Kidney (tissue), 14 donors: ENCODE results near the gene C15orf40. TPM values are rescaled to one million over a fixed set of nuclear protein-coding genes. Genes with fewer than 3 reads are reported as not detected.

ENCODE experiments used
- DNase-seq, 5 donors: peaks; one replicate each; pipeline ENCODE4 v3.0.0-alpha.2; 2013 to 2020
- FAIRE-seq: peaks from 2 replicates; lab custom pipeline; 2012; peaks lifted over from hg19 to GRCh38; lab: Jason Lieb, UNC
- H3K27ac ChIP-seq, 2 donors: one replicate each; pipeline ENCODE4 v1.7.0; 2013; ENCODE audit warnings: low read depth in 2 of 2, low read length in 2 of 2, inconsistent platforms in 1 of 2
- H3K27me3 ChIP-seq: one replicate; pipeline ENCODE4 v1.7.1; 2013; ENCODE audit warnings: low read length, inconsistent platforms; ENCODE audit not compliant: control insufficient read depth, insufficient read depth
- H3K36me3 ChIP-seq, 3 donors: one replicate each; pipeline versions ENCODE4 v1.7.0 to v1.7.1; 2013; ENCODE audit warnings: low read length in 3 of 3, control low read depth in 1 of 3, inconsistent platforms in 1 of 3; ENCODE audit not compliant: insufficient read depth in 3 of 3, control insufficient read depth in 2 of 3
- H3K4me1 ChIP-seq, 3 donors: one replicate each; pipeline versions ENCODE4 v1.7.0 to v1.7.1; 2013; ENCODE audit warnings: low read length in 3 of 3, inconsistent platforms in 1 of 3, low read depth in 1 of 3; ENCODE audit not compliant: control insufficient read depth in 2 of 3, insufficient read depth in 2 of 3
- H3K4me3 ChIP-seq, 3 donors: one replicate each; pipeline versions ENCODE4 v1.7.0 to v1.8.1; 2013; ENCODE audit warnings: low read length in 3 of 3, control low read depth in 1 of 3, inconsistent platforms in 1 of 3
- H3K9ac ChIP-seq, 3 donors: one replicate each; pipeline versions ENCODE4 v1.7.0 to v1.7.1; 2013; ENCODE audit warnings: low read length in 3 of 3, control low read depth in 1 of 3, inconsistent platforms in 1 of 3
- H3K9me3 ChIP-seq, 3 donors: one replicate each; pipeline versions ENCODE4 v1.7.0 to v1.7.1; 2013; ENCODE audit warnings: low read length in 3 of 3, control low read depth in 1 of 3, inconsistent platforms in 1 of 3; ENCODE audit not compliant: control insufficient read depth in 2 of 3, insufficient read depth in 1 of 3
- intact Hi-C: fragments of 100-400 bp; cut with DNase I; formaldehyde crosslinking; loops from one replicate; pipeline ENCODE4 v1.11.1; 2022
- polyA plus RNA-seq: library from polyadenylated mRNA; stranded (reverse); fragments of 350-450 nt; fragmentation: Illumina TruSeq; extraction: RNeasy Lipid Tissue Mini Kit (QIAGEN cat#74804); gene quantifications from one replicate; pipeline ENCODE4 v1.2.3, GENCODE V29; 2014; ENCODE audit warnings: low read depth, low replicate concordance; ENCODE audit not compliant: insufficient read depth
- total RNA-seq: library from RNA; stranded (reverse); fragmentation: NEBNext Ultra II Directional; extraction: Animal tissue kit (Norgen Biotek cat#: 25700); gene quantifications from one replicate; pipeline ENCODE4 v1.2.1, GENCODE V29; 2021
- TF ChIP-seq, protein P1 (sequence below): IDR thresholded peaks from 3 replicates; pipeline ENCODE4 v1.5.1; 2012; ENCODE audit warnings: mild to moderate bottlenecking, moderate library complexity, borderline replicate concordance; ENCODE audit not compliant: insufficient read depth; ENCODE audit errors: extremely low read depth
- donor health status: control.
- donor health status: control.
- donor health status: control.
- donor health status: control.
- donor health status: control.
- donor health status: DM: yes; HTN: yes; CAD: no.
- donor health status: Normal renal cell carcinoma (clear cell type).

Gene C15orf40
- total and polyA plus RNA-seq, 2 donors from 2014 or later = 20.5 to 44.1 TPM

DNA sequence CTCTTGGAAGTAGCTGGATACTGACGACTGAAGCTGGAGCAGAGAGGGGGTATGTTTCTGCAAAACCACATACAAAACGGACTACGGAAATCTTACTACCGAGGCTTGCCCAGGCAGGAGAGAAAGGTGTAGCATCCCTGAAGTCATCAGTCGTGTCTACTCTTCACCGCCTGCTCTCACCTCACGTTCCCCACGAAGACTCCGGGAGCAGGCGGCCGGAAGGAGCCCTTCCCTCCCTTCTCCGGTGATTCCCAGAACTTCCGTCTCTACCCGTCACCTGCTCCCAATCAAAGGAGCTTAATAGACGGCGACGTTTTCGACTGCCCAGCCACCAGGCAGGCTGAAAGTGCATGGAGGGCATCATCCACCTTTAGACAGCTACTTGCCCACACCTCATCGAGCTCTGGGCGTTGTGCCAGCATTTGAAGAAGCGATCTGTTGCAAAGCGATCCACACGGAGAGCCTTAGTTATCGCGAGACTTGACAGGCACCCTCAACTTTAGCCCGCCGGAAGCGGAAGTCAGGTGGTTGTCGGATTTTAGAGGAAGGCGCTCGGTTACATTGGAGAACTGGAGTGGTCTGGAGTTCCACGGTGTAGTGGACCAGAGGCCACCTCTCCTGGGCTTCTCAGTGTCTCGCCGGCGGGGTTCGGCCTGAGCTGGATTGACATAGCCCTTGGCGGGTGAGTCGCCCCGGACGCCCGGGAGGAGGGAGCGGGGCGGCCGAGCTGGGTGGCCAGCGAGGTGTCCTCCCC is 25.6 kb downstream of the C15orf40 start, which contains the start of gene RAMAC:
TSS of gene RAMAC (plus strand) at position 523 of the 754 bp plus-strand sequence. CDS start 2,809 bp downstream, outside the sequence.
- intact Hi-C loops = no loop called here
- DNase-seq (peak; percentile 96 to 99 (median 97)), FAIRE-seq (peak; percentile 55)
- peaks cover 0 to 3% (median 0%) of the 10 kb centered on the region in 3 donors for H3K4me1 ChIP-seq
- H3K27ac ChIP-seq = peak within 1 kb of the TSS; percentile 81 to 84
- H3K9ac ChIP-seq = peak within 1 kb of the TSS; percentile 91 to 95 (median 94)
- TF ChIP-seq, protein P1, sequence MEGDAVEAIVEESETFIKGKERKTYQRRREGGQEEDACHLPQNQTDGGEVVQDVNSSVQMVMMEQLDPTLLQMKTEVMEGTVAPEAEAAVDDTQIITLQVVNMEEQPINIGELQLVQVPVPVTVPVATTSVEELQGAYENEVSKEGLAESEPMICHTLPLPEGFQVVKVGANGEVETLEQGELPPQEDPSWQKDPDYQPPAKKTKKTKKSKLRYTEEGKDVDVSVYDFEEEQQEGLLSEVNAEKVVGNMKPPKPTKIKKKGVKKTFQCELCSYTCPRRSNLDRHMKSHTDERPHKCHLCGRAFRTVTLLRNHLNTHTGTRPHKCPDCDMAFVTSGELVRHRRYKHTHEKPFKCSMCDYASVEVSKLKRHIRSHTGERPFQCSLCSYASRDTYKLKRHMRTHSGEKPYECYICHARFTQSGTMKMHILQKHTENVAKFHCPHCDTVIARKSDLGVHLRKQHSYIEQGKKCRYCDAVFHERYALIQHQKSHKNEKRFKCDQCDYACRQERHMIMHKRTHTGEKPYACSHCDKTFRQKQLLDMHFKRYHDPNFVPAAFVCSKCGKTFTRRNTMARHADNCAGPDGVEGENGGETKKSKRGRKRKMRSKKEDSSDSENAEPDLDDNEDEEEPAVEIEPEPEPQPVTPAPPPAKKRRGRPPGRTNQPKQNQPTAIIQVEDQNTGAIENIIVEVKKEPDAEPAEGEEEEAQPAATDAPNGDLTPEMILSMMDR = no peak
- H3K9me3 ChIP-seq = no peaks in the 10 kb centered on the region
- H3K4me3 ChIP-seq = peak within 1 kb of the TSS; percentile 92 to 97 (median 95)
- no peaks in the 10 kb centered on the region for H3K27me3 ChIP-seq
- H3K36me3 ChIP-seq = peaks cover 0 to 7% (median 6%) of the 10 kb centered on the region in 3 donors

DNA sequence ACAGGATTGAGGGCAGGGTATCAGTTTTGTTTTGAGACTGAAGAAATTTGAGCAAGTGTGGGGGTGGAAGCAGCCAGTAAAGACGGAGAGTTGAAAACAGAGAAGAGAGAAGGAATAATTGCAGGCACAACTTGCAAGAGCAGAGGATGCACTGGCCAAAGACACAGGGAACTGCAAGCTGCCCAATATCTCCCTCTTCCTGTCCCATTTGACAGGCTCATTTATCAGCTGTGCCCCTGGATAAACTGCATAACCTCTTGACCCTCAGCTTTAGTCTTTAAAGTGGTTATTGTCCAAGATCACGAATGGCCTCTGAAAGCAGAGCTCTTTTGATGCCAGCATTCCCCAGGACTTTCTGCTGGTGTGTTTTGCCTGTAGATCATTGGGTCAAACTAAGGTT is 30.5 kb downstream of the C15orf40 start:
- intact Hi-C loops = no loop called here
- Histone ChIP-seq H3K9ac (no peak overlapping the region), H3K9me3 (no peaks in the 10 kb centered on the region), H3K27me3 (no peaks in the 10 kb centered on the region), H3K36me3 (no peaks in the 10 kb centered on the region), H3K27ac (no peak overlapping the region), H3K4me1 (peaks cover 0 to 3% (median 0%) of the 10 kb centered on the region in 3 donors), H3K4me3 (no peak overlapping the region)
- FAIRE-seq (no peak), DNase-seq (peak in 4 of 5 donors; percentile 38 to 55 (median 49))
- TF ChIP-seq, protein P1 = no peak

DNA sequence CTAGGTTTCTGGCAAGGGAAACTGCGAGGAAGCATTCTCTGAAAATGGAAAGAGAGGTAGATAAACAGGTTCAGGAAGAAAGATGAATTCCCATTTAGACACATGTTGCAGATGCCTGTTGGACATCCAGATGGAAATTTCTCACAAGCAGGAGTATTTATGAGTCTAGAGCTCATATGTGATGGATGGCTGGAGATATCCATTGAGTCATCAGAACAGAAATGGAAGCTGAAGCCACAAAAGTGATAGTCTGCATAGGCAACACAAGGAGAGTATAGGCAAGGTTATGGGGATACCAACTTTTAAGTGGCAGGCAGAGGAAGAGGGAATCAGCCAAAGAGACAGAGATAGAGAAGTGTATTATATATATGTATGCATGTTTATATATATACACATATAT is 31.7 kb downstream of the C15orf40 start:
- intact Hi-C loops = no loop called here
- Histone ChIP-seq H3K27me3 (no peaks in the 10 kb centered on the region), H3K4me3 (no peak overlapping the region), H3K4me1 (no peaks in the 10 kb centered on the region), H3K9me3 (no peaks in the 10 kb centered on the region), H3K9ac (no peak overlapping the region), H3K36me3 (no peaks in the 10 kb centered on the region), H3K27ac (no peak overlapping the region)
- DNase-seq (no peak), FAIRE-seq (no peak)
- TF ChIP-seq, protein P1 = no peak
